ENCODE measurements around the gene DST. TPM values are rescaled to one million over a fixed set of nuclear protein-coding genes. Genes with fewer than 3 reads are reported as not detected.

Gene DST
- total and polyA plus RNA-seq, 2 of the 8 experiments (the other 6 are each of a cell fraction or from before 2014, with no cell fraction given): 49.4 to 116 TPM

GRCh38 chr6:56628105-56628504, 14.6 kb downstream of the DST start:
- no peak overlapping the region for H4K91ac ChIP-seq (replicated peaks; ENCODE audit: insufficient read length, low read length)
- H3K4me1 ChIP-seq (replicated peaks in 1 of 4; ENCODE audit: control insufficient read depth in 3 of 4, insufficient read depth in 4 of 4, low read length in 3 of 4): no peaks in the 10 kb centered on the region
- no peak overlapping the region for H3K4me2 ChIP-seq (ENCODE audit: insufficient read depth in 1 of 2, low read depth in 2 of 2, low read length in 2 of 2)
- H3K18ac ChIP-seq (ENCODE audit: extremely low read depth, low read length): no peak overlapping the region
- H3K4me3 ChIP-seq (ENCODE audit: extremely low read depth in 1 of 4, insufficient read depth in 2 of 4, low read depth in 3 of 4, low read length in 4 of 4): no peak overlapping the region
- H4K5ac ChIP-seq (ENCODE audit: insufficient read length, low read depth, low read length): no peak overlapping the region
- H3K14ac ChIP-seq (ENCODE audit: insufficient read length): no peak overlapping the region
- H2BK12ac ChIP-seq (ENCODE audit: low read depth, low read length): no peak overlapping the region
- no peak overlapping the region for H3K4ac ChIP-seq (replicated peaks; ENCODE audit: insufficient read length, low read depth, low read length)
- H2BK15ac ChIP-seq (ENCODE audit: low read length): no peak overlapping the region
- FAIRE-seq: no peak
- no peak overlapping the region for H2BK20ac ChIP-seq (ENCODE audit: low read length)
- 96% methylated on average over 5 of the region's 5 CpGs; no CpG with 5 or more reads in 1 of the 2 experiments for WGBS, 2 experiments (ENCODE audit: extremely low coverage in 1 of 2, insufficient coverage in 1 of 2, insufficient read length in 1 of 2, insufficient replicate concordance in 2 of 2, low coverage in 1 of 2, low lambda C conversion rate in 2 of 2, missing lambda C conversion rate in 1 of 2)
- no peak overlapping the region for H4K8ac ChIP-seq (ENCODE audit: extremely low read depth, insufficient read depth, low read length)
- H4K20me1 ChIP-seq (replicated peaks in 1 of 2; ENCODE audit: control insufficient read depth in 1 of 2, insufficient read depth in 2 of 2, low read length in 2 of 2): peaks cover 0 to 1% of the 10 kb centered on the region in 2 experiments
- H3K79me2 ChIP-seq (ENCODE audit: control insufficient read depth in 1 of 2, insufficient read depth in 2 of 2, low read length in 2 of 2): no peaks in the 10 kb centered on the region
- H3K79me1 ChIP-seq (ENCODE audit: low read depth, low read length): no peaks in the 10 kb centered on the region
- H2BK120ac ChIP-seq (replicated peaks; ENCODE audit: low read depth, low read length): no peak overlapping the region
- H3K56ac ChIP-seq (replicated peaks; ENCODE audit: insufficient read length, low read depth, low read length): no peak overlapping the region
- H3K27me3 ChIP-seq (replicated peaks in 1 of 4; ENCODE audit: control insufficient read depth in 3 of 4, extremely low read depth in 1 of 4, insufficient read depth in 3 of 4, low read length in 3 of 4): no peaks in the 10 kb centered on the region
- no peaks in the 10 kb centered on the region for H3K23me2 ChIP-seq (ENCODE audit: low read depth, low read length)
- H3K9ac ChIP-seq (replicated peaks in 1 of 4; ENCODE audit: extremely low read depth in 1 of 4, low read depth in 3 of 4, low read length in 3 of 4): no peak overlapping the region
- H2BK5ac ChIP-seq (ENCODE audit: low read depth, low read length): no peak overlapping the region
- ChIA-PET CTCF (ENCODE audit: partially characterized antibody) (interaction anchor here (2.0 kb wide), 1 partner anchor 10 kb away, joined by 5 read pairs; no protein-coding TSS in a partner anchor), POLR2A (ENCODE audit: partially characterized antibody) (no interaction called here)
- no peaks in the 10 kb centered on the region for H3K9me3 ChIP-seq (ENCODE audit: insufficient read depth in 2 of 2, low read depth in 1 of 2, low read length in 1 of 2)
- H2AK5ac ChIP-seq (ENCODE audit: low read depth, low read length): no peak overlapping the region
- no peak overlapping the region for H3K27ac ChIP-seq (ENCODE audit: low read depth, low read length)
- no peak overlapping the region for H3K23ac ChIP-seq (ENCODE audit: insufficient read length)
- no peak overlapping the region for H2AFZ ChIP-seq (ENCODE audit: low read length)
- DNase-seq (ENCODE audit: low read depth in 1 of 2, low spot score in 2 of 2): no peak
- H3K36me3 ChIP-seq (ENCODE audit: control insufficient read depth in 2 of 4, insufficient read depth in 4 of 4, low read length in 3 of 4): peaks cover 13 to 77% (median 39%) of the 10 kb centered on the region in 4 experiments
